HepG2 (cell line): ENCODE results near the gene VWCE. TPM values are rescaled to one million over a fixed set of nuclear protein-coding genes. Genes with fewer than 3 reads are reported as not detected.

ENCODE experiments used
- BCL6 ChIP-seq: IDR thresholded peaks from 2 replicates; pipeline ENCODE4 v1.6.1; 2016; ENCODE audit warnings: missing genetic modification reagents, missing compliant biosample characterization
- CCAR2 ChIP-seq: fragments of 200-400 bp; formaldehyde crosslinking; optimal IDR thresholded peaks from 2 replicates; pipeline ENCODE3; 2018; ENCODE audit warnings: low read depth, mild to moderate bottlenecking, low read length, moderate library complexity
- DMAP1 ChIP-seq: IDR thresholded peaks from 2 replicates; pipeline ENCODE4 v1.6.1; 2016
- GZF1 ChIP-seq: sonication (generic); formaldehyde crosslinking; IDR thresholded peaks from 2 replicates; pipeline ENCODE4 v1.5.1; 2020; ENCODE audit warnings: mild to moderate bottlenecking, missing genetic modification reagents
- HDAC2 ChIP-seq: sonication (generic); formaldehyde crosslinking; IDR thresholded peaks from 2 replicates; pipeline ENCODE4 v1.4.0; 2020; ENCODE audit warnings: missing genetic modification reagents
- HMG20B ChIP-seq: conservative IDR thresholded peaks from 2 replicates; pipeline ENCODE4 v1.6.1; 2016; ENCODE audit warnings: missing genetic modification reagents, missing compliant biosample characterization
- HNRNPH1 ChIP-seq: fragments of 200-400 bp; formaldehyde crosslinking; optimal IDR thresholded peaks from 2 replicates; pipeline ENCODE3; 2017; ENCODE audit warnings: mild to moderate bottlenecking, low read depth, low read length
- MEIS2 ChIP-seq: sonication (generic); formaldehyde crosslinking; IDR thresholded peaks from 2 replicates; pipeline ENCODE4 v1.9.0; 2021; ENCODE audit warnings: mild to moderate bottlenecking, missing genetic modification reagents
- RBAK ChIP-seq: sonication (generic); formaldehyde crosslinking; IDR thresholded peaks from 2 replicates; pipeline ENCODE4 v1.5.1; 2020; ENCODE audit warnings: mild to moderate bottlenecking, missing genetic modification reagents
- REXO4 ChIP-seq: sonication (generic); formaldehyde crosslinking; IDR thresholded peaks from 2 replicates; pipeline ENCODE4 v1.8.0; 2022; ENCODE audit warnings: missing genetic modification reagents, mild to moderate bottlenecking, borderline replicate concordance
- RFX3 ChIP-seq: IDR thresholded peaks from 2 replicates; pipeline ENCODE4 v1.6.1; 2016; ENCODE audit warnings: missing biosample characterization, missing genetic modification reagents
- TOPORS ChIP-seq: sonication (generic); formaldehyde crosslinking; IDR thresholded peaks from 2 replicates; pipeline ENCODE4 v1.8.0; 2023; ENCODE audit warnings: mild to moderate bottlenecking, missing genetic modification reagents
- TP53 ChIP-seq: sonication (generic); formaldehyde crosslinking; conservative IDR thresholded peaks from 2 replicates; pipeline ENCODE4 v1.4.0; 2020; ENCODE audit warnings: missing genetic modification reagents
- ZBTB38 ChIP-seq: sonication (generic); formaldehyde crosslinking; IDR thresholded peaks from 2 replicates; pipeline ENCODE4 v1.5.1; 2020; ENCODE audit warnings: mild to moderate bottlenecking, missing genetic modification reagents
- ZNF766 ChIP-seq: sonication (generic); formaldehyde crosslinking; IDR thresholded peaks from 2 replicates; pipeline ENCODE4 v1.5.0; 2020; ENCODE audit warnings: missing genetic modification reagents, borderline replicate concordance
- ZNF841 ChIP-seq: sonication (generic); formaldehyde crosslinking; IDR thresholded peaks from 2 replicates; pipeline ENCODE4 v1.8.1; 2023; ENCODE audit warnings: missing genetic modification reagents, borderline replicate concordance
- ZSCAN25 ChIP-seq: sonication (generic); formaldehyde crosslinking; IDR thresholded peaks from 2 replicates; pipeline ENCODE4 v1.8.0; 2022; ENCODE audit warnings: mild to moderate bottlenecking, missing genetic modification reagents
- ZSCAN29 ChIP-seq: sonication (generic); formaldehyde crosslinking; conservative IDR thresholded peaks from 2 replicates; pipeline ENCODE4 v1.4.0; 2020; ENCODE audit warnings: mild to moderate bottlenecking, missing genetic modification reagents
- polyA plus RNA-seq, 8 experiments: library from polyadenylated mRNA; depleted of rRNA in 3 of 8; stranded (reverse) in 7 of 8; unstranded in 1 of 8; fragments of >200 nt; fragmentation: Illumina TruSeq in 4 of 8; extraction: Trizol in 4 of 8; gene quantifications; 2 replicates each; pipeline versions ENCODE4 v1.2.1 to v1.2.3, GENCODE V29; 2011 to 2016; ENCODE audit warnings: low read depth in 4 of 8, missing spikeins in 1 of 8, mixed read lengths in 1 of 8; ENCODE audit not compliant: insufficient read depth in 1 of 8
- total RNA-seq, 5 experiments: library from RNA; depleted of rRNA; stranded (reverse); fragments of >200 nt; fragmentation: Illumina TruSeq; extraction: Trizol; gene quantifications; 2 replicates each; pipeline ENCODE4 v1.2.3, GENCODE V29; 2016; ENCODE audit warnings: low read depth in 1 of 5
- TF ChIP-seq, protein P1 (sequence below): sonication (generic); formaldehyde crosslinking; IDR thresholded peaks from 2 replicates; pipeline ENCODE4 v1.5.0; 2020; ENCODE audit warnings: missing genetic modification reagents
- TF ChIP-seq, protein P2 (sequence below): IDR thresholded peaks from 2 replicates; pipeline ENCODE4 v1.4.0; 2020; ENCODE audit warnings: mild to moderate bottlenecking, missing genetic modification reagents
- TF ChIP-seq, protein P3 (sequence below): sonication (generic); formaldehyde crosslinking; IDR thresholded peaks from 2 replicates; pipeline ENCODE4 v1.5.1; 2020; ENCODE audit warnings: mild to moderate bottlenecking, missing genetic modification reagents, moderate library complexity

The VWCE gene
- total and polyA plus RNA-seq, 2 of the 13 experiments (the other 11 are each of a cell fraction or from before 2014, with no cell fraction given) = 27.6 to 58.3 TPM

DNA sequence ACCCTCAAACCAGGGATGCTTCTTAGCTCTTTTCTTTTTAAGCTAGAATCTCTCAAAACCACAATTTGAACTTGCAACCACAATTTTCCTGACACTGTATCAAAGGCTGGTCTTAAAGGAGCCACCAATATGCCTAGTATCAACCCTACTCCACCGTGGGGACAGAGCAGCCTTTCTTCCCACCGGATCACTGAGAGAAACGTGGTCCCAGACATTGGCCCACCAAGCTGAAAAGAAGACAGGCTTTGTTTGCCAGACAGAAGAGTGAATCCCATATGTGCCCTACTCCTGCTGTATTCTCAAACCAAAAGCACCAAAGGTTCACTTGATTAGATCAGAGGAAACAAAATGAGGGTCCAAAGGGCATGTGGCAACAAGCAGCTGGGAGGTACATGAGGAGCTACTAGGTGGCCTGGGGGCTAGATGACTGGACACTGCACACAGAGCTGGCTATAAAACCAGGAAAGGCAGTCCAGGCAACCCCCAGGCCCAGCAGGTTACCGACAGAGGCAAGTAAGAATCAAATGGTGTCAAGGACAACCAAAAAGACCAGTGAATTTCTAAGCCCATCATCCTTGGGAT is 3.6 kb upstream of the VWCE start (continued):
- TF ChIP-seq ZNF766 (CRISPR knock-in tag) (no peak), BCL6 (0 out of 2 replicates have a peak, but pooled peaks have one; percentile 26), RBAK (CRISPR knock-in tag) (no peak), HDAC2 (peak; percentile 80), ZNF841 (CRISPR knock-in tag) (no peak), GZF1 (CRISPR knock-in tag) (no peak), ZSCAN25 (CRISPR knock-in tag) (no peak), REXO4 (CRISPR knock-in tag) (no peak), ZBTB38 (CRISPR knock-in tag) (no peak), DMAP1 (CRISPR knock-in tag) (no peak), HNRNPH1 (no peak), TOPORS (CRISPR knock-in tag) (0 out of 2 replicates have a peak, but pooled peaks have one; percentile 29), TP53 (no peak), MEIS2 (CRISPR knock-in tag) (no peak), ZSCAN29 (CRISPR knock-in tag) (no peak), HMG20B (CRISPR knock-in tag) (no peak), CCAR2 (no peak), RFX3 (CRISPR knock-in tag) (no peak)
- TF ChIP-seq, protein P1, sequence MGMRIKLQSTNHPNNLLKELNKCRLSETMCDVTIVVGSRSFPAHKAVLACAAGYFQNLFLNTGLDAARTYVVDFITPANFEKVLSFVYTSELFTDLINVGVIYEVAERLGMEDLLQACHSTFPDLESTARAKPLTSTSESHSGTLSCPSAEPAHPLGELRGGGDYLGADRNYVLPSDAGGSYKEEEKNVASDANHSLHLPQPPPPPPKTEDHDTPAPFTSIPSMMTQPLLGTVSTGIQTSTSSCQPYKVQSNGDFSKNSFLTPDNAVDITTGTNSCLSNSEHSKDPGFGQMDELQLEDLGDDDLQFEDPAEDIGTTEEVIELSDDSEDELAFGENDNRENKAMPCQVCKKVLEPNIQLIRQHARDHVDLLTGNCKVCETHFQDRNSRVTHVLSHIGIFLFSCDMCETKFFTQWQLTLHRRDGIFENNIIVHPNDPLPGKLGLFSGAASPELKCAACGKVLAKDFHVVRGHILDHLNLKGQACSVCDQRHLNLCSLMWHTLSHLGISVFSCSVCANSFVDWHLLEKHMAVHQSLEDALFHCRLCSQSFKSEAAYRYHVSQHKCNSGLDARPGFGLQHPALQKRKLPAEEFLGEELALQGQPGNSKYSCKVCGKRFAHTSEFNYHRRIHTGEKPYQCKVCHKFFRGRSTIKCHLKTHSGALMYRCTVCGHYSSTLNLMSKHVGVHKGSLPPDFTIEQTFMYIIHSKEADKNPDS (CRISPR knock-in tag) = no peak
- TF ChIP-seq, protein P2, sequence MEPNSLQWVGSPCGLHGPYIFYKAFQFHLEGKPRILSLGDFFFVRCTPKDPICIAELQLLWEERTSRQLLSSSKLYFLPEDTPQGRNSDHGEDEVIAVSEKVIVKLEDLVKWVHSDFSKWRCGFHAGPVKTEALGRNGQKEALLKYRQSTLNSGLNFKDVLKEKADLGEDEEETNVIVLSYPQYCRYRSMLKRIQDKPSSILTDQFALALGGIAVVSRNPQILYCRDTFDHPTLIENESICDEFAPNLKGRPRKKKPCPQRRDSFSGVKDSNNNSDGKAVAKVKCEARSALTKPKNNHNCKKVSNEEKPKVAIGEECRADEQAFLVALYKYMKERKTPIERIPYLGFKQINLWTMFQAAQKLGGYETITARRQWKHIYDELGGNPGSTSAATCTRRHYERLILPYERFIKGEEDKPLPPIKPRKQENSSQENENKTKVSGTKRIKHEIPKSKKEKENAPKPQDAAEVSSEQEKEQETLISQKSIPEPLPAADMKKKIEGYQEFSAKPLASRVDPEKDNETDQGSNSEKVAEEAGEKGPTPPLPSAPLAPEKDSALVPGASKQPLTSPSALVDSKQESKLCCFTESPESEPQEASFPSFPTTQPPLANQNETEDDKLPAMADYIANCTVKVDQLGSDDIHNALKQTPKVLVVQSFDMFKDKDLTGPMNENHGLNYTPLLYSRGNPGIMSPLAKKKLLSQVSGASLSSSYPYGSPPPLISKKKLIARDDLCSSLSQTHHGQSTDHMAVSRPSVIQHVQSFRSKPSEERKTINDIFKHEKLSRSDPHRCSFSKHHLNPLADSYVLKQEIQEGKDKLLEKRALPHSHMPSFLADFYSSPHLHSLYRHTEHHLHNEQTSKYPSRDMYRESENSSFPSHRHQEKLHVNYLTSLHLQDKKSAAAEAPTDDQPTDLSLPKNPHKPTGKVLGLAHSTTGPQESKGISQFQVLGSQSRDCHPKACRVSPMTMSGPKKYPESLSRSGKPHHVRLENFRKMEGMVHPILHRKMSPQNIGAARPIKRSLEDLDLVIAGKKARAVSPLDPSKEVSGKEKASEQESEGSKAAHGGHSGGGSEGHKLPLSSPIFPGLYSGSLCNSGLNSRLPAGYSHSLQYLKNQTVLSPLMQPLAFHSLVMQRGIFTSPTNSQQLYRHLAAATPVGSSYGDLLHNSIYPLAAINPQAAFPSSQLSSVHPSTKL = peak; percentile 75
- TF ChIP-seq, protein P3, sequence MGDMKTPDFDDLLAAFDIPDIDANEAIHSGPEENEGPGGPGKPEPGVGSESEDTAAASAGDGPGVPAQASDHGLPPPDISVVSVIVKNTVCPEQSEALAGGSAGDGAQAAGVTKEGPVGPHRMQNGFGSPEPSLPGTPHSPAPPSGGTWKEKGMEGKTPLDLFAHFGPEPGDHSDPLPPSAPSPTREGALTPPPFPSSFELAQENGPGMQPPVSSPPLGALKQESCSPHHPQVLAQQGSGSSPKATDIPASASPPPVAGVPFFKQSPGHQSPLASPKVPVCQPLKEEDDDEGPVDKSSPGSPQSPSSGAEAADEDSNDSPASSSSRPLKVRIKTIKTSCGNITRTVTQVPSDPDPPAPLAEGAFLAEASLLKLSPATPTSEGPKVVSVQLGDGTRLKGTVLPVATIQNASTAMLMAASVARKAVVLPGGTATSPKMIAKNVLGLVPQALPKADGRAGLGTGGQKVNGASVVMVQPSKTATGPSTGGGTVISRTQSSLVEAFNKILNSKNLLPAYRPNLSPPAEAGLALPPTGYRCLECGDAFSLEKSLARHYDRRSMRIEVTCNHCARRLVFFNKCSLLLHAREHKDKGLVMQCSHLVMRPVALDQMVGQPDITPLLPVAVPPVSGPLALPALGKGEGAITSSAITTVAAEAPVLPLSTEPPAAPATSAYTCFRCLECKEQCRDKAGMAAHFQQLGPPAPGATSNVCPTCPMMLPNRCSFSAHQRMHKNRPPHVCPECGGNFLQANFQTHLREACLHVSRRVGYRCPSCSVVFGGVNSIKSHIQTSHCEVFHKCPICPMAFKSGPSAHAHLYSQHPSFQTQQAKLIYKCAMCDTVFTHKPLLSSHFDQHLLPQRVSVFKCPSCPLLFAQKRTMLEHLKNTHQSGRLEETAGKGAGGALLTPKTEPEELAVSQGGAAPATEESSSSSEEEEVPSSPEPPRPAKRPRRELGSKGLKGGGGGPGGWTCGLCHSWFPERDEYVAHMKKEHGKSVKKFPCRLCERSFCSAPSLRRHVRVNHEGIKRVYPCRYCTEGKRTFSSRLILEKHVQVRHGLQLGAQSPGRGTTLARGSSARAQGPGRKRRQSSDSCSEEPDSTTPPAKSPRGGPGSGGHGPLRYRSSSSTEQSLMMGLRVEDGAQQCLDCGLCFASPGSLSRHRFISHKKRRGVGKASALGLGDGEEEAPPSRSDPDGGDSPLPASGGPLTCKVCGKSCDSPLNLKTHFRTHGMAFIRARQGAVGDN (CRISPR knock-in tag) = peak; percentile 17; the same call in 1 of the 2 replicates
